ENCODE measurements around the gene WNT3A.

The WNT3A gene

GRCh38 chr1:228050571-228051231, 43.9 kb downstream of the WNT3A start:
- no peak for DNase-seq

GRCh38 chr1:228058172-228058948, 51.6 kb downstream of the WNT3A start:
- no peak for DNase-seq

DNA sequence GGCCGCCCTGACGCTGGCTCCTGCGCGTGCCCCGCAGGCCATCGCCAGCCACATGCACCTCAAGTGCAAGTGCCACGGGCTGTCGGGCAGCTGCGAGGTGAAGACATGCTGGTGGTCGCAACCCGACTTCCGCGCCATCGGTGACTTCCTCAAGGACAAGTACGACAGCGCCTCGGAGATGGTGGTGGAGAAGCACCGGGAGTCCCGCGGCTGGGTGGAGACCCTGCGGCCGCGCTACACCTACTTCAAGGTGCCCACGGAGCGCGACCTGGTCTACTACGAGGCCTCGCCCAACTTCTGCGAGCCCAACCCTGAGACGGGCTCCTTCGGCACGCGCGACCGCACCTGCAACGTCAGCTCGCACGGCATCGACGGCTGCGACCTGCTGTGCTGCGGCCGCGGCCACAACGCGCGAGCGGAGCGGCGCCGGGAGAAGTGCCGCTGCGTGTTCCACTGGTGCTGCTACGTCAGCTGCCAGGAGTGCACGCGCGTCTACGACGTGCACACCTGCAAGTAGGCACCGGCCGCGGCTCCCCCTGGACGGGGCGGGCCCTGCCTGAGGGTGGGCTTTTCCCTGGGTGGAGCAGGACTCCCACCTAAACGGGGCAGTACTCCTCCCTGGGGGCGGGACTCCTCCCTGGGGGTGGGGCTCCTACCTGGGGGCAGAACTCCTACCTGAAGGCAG, 52.3 kb downstream of the WNT3A start:
- no peak for DNase-seq

DNA sequence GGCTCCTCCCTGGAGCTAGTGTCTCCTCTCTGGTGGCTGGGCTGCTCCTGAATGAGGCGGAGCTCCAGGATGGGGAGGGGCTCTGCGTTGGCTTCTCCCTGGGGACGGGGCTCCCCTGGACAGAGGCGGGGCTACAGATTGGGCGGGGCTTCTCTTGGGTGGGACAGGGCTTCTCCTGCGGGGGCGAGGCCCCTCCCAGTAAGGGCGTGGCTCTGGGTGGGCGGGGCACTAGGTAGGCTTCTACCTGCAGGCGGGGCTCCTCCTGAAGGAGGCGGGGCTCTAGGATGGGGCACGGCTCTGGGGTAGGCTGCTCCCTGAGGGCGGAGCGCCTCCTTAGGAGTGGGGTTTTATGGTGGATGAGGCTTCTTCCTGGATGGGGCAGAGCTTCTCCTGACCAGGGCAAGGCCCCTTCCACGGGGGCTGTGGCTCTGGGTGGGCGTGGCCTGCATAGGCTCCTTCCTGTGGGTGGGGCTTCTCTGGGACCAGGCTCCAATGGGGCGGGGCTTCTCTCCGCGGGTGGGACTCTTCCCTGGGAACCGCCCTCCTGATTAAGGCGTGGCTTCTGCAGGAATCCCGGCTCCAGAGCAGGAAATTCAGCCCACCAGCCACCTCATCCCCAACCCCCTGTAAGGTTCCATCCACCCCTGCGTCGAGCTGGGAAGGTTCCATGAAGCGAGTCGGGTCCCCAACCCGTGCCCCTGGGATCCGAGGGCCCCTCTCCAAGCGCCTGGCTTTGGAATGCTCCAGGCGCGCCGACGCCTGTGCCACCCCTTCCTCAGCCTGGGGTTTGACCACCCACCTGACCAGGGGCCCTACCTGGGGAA, 53.0 kb downstream of the WNT3A start:
- peak; percentile 46 for DNase-seq

DNA sequence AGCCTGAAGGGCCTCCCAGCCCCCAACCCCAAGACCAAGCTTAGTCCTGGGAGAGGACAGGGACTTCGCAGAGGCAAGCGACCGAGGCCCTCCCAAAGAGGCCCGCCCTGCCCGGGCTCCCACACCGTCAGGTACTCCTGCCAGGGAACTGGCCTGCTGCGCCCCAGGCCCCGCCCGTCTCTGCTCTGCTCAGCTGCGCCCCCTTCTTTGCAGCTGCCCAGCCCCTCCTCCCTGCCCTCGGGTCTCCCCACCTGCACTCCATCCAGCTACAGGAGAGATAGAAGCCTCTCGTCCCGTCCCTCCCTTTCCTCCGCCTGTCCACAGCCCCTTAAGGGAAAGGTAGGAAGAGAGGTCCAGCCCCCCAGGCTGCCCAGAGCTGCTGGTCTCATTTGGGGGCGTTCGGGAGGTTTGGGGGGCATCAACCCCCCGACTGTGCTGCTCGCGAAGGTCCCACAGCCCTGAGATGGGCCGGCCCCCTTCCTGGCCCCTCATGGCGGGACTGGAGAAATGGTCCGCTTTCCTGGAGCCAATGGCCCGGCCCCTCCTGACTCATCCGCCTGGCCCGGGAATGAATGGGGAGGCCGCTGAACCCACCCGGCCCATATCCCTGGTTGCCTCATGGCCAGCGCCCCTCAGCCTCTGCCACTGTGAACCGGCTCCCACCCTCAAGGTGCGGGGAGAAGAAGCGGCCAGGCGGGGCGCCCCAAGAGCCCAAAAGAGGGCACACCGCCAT, 53.8 kb downstream of the WNT3A start:
- DNase-seq = no peak

DNA sequence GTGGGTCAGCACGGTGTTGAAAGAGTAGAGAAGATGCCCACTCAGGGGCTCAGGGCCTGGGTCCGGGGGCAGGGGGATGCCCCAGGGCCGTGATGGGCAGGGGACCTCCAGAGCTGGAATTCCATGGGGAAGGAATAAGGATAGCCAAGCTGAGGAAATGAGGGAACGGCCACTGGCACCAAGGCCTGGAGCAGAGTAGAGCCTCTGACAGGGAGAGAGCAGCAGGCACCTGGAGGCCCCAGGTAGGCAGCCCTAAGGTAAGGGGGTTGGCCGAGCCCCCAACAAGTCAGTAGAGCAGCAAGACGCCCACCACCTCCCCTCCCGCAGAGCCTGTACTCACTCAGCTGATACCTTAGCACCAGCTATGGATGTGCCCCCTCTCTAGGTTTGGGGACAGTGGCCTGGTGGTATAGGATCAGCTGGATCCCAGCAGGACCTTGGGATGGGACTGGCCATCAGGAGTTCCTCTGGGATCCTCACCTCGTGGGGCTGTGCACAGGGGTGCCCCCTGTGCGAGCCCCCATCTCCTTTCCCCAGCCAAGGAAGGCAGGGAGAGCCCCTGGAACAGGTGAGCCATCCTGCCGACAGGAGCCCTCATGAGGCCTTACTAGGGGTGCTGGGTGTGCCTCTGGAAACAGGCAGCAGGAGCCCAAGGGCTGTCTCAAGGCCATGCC, 54.8 kb downstream of the WNT3A start:
- no peak for DNase-seq

- no peak for DNase-seq
These were observed 55.4 kb downstream of the WNT3A start for GRCh38 chr1:228062085-228062791.

GRCh38 chr1:228062812-228063211, 56.0 kb downstream of the WNT3A start:
- no peak for DNase-seq

DNA sequence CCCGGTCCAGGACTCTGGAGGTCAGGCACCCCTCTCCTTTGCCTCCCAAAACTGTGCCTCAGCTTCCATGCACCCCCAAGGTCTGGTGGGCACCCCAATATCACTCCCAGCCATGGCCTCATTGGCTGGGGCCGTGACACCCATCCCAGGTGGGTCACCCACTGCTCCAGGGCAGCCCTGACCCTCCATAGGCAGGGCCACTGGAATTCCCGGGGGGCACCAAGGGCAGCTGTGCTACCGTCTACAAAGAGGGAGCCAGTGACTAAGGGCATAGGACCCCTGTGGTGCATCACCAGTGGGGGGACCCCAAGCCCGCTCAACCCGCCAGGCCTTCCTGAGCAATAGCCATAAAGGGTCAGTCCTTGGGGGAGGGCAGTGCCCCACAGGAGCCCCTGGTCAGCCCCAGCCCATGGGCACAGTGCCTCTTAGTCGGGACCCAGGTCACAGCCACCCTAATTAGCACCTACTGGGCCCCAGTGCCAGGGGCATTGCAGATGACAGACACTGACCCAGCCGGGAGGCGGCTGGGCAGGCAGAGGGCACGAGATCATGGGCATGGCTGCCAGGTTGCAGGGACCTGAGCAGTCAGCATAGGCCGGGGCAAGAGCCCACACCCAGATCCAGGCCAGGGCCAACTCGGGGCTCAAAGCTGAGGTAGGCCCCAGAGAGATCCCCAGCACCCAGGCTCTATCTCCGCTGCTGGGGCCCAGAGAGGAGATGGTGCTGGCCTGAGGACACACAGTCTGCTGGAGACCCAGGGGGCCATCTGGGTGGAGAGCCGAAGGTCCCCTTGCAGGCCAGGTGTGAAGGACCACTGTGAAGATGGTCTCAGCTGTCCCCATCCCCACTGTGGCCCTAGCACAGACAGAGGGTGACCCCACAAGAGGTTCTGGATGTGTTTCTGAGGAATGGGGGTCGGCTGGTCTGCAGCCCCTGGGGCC, 56.7 kb downstream of the WNT3A start:
- no peak for DNase-seq

DNA sequence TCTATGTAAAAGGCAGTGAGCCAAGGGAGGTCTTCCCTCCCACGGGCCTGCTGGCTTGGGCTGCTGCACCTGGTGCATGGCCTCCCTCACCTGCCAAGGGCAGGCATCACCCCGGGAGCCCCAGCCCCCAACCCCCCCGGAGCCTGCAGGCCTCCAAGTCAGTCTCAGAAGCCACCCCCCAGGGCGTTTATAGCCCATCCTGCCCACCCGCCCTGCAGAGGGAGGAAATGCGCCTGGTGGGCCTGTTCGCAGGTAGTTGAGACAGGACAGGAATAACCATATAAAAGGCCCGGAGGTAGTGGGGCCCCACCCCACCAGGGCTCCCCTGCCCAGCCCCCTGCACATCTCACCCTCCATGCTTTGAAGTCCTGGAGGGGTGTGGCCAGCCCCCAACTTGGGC, 57.5 kb downstream of the WNT3A start:
- DNase-seq = no peak

DNA sequence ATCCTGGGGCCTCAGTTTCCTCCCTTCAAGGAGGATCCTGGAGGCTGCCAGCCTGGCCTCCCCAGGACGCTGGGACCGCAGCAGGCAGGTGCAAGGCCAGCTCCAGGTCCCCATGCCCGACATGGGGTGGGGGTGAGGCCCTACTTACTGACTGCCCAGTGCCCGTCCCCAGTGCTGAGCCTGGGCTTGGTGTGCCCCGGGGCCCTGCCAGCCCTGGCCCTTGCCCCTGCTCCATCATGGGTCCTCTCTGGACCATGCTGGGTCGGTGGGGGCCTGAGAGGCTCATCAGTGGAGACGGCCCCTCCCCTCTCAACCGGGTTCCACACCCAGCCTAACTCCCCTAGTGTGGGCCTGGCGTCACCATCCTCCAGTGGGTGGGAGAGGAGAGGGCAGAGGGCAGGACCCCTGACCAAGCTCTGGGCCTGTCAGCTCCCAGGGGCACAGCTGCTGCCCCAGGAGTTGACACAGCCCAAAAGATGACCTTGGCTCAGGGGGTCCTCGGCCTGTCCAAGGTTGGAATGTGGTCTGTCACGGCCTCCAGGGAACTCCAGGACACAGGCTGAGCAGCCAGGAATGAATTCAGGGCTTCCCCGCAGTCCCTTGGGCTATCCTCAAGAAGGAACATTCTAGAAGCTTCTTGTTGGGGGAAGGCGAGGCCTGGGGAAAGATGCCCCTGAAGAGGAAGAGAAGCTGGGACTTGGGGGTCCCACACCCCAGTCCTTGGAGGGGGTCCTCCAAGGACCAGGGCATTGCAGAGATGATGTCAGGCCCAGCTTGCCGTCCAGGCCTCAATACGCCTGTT, 58.1 kb downstream of the WNT3A start:
- DNase-seq = no peak

DNA sequence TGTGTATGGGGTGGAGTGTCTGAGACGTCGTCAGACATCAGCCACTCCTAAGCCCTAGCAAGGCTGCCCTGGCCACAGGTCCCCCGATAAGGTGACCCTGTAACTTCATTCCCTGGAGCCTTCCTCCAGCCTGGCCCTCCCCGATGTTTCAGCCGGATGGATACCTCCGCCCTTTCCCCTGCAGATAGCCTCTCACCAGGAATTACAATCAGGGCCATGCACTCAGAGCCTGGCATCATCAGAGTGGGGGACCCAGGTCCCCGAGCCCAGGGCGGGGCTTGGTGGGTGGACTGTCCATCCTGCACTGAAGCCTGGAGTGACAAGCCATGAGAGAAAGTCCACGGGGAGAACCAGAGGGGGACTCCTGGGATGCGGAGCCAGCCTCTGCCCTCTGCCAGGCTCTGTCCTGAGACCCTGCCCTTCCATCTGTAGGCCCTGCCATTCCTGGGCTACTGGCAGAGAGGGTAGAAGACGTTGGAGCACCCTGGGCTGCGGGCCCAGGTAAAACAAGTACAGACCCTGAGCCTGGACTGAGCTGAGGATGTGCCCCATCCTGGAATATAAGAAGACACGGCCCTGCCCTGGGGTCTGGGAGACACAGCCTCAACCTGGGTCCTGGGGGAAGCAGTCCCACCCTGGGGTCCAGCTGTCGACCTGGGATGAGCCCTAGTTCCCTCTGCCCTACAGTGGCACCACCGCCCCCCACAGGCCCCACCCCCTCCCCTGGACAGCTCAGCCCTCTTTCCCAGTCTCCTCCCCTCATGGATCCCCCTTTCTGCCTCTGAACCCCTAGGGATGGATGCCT, 58.9 kb downstream of the WNT3A start:
- no peak for DNase-seq

DNA sequence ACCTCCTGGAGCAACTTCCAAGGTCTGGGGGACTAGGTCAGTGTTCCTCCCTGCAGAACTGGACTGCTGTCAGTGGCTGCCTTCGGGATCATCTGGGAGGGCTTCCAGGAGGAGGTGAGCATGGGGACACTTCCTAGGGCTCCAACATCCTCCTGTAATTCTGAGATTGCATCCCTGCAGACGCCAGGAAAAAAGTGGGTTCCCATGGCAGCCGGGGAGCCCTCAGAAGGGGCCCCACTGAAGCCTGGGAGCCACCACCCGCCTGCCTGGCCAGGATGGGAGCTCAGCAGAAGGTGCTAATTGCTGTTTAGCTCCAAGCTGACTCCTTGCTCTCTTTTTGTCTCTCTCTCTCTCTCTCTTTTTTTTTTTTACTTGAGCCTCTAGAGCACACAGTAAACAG, 59.6 kb downstream of the WNT3A start:
- DNase-seq = no peak

GRCh38 chr1:228066891-228067654, 60.3 kb downstream of the WNT3A start:
- DNase-seq = no peak

DNA sequence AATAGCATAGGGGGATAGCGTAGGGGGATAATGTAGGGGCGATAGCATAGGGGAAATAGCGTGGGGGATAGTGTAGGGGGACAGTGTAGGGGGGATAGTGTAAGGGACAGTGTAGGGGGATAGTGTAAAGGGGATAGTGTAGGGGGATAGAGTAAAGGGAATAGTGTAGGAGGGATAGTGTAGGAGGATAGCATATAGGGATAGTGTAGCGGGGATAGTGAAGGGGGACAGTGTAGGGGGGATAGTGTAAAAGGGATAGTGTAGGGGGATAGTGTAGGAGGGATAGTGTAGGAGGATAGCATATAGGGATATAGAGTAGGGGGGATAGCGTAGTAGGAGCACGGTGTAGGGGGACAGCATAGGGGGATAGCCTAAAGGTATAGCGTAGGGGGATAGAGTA, 61.6 kb downstream of the WNT3A start:
- DNase-seq = no peak

DNA sequence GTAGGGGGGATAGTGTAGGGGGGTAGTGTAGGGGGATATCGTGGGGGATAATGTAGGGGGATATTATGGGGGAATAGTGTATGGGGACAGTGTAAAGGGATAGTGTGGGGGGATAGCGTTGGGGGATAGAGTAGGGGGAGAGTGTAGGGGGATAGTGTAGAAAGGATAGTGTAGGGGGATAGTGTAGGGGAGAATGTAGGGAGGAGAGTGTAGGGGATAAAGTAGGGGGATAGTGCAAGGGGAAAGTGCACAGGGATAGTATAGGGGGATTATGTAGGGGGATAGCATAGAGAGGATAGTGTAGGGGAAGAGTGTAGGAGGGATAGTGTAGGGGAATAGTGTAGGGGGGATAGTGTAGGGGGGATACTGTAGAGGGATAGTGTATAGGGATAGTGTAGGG, 63.4 kb downstream of the WNT3A start:
- DNase-seq = no peak

DNA sequence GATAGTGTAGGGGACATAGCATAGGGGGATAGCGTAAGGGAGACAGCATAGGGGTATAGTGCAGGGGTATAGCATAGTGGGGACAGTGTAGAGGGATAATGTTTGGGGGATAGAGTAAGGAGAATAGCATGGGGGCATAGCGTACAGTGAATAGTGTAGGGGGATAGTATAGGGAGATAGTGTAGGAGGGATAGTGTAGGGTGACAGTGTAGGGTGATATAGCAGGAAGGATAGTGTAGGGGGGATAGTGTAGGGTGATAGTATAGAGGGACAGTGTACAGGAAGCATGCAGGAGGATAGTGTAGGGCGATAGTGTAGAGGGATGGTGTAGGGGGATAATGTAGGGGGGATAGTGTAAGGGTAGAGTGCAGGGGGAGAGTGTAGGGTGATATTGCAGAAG, 64.1 kb downstream of the WNT3A start:
- no peak for DNase-seq
